ENCODE data around the gene SMARCA1.

SMARCA1 gene

DNA sequence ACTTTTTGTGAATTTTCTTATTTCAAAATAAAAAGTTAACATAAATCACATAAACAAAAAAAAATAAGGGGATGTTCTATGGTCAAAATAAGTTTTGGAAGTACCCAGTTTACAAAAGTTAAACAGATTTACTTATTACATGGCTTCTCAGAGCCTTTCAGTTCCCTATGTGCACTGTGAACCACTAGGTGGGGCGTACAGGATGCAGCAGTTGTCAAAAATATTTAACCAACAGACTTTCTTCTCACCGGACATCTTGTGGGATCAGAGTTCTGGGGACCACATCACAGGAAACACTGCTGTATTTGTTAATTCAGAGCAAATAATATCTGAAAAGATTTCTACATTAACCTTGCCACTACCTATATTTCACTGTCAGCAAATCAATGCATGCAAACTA, 74.1 kb downstream of the SMARCA1 start:
- peak; percentile 1 for DNase-seq (ENCODE audit: low read depth)
- H3K4me3 ChIP-seq (ENCODE audit: low read depth, low read length) = no peak overlapping the region
- TF ChIP-seq, protein P1, sequence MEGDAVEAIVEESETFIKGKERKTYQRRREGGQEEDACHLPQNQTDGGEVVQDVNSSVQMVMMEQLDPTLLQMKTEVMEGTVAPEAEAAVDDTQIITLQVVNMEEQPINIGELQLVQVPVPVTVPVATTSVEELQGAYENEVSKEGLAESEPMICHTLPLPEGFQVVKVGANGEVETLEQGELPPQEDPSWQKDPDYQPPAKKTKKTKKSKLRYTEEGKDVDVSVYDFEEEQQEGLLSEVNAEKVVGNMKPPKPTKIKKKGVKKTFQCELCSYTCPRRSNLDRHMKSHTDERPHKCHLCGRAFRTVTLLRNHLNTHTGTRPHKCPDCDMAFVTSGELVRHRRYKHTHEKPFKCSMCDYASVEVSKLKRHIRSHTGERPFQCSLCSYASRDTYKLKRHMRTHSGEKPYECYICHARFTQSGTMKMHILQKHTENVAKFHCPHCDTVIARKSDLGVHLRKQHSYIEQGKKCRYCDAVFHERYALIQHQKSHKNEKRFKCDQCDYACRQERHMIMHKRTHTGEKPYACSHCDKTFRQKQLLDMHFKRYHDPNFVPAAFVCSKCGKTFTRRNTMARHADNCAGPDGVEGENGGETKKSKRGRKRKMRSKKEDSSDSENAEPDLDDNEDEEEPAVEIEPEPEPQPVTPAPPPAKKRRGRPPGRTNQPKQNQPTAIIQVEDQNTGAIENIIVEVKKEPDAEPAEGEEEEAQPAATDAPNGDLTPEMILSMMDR (IDR thresholded peaks at IDR 0.05; ENCODE audit: low read depth, low read length) = no peak
- TF ChIP-seq, protein P2, sequence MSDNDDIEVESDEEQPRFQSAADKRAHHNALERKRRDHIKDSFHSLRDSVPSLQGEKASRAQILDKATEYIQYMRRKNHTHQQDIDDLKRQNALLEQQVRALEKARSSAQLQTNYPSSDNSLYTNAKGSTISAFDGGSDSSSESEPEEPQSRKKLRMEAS (IDR thresholded peaks at IDR 0.05; ENCODE audit: low read depth, low read length) = no peak
- TF ChIP-seq POLR2A (IDR thresholded peaks at IDR 0.05; ENCODE audit: extremely low read depth, insufficient read length) = no peak
- TF ChIP-seq MYC (IDR thresholded peaks at IDR 0.05; ENCODE audit: low read depth, low read length) = no peak

DNA sequence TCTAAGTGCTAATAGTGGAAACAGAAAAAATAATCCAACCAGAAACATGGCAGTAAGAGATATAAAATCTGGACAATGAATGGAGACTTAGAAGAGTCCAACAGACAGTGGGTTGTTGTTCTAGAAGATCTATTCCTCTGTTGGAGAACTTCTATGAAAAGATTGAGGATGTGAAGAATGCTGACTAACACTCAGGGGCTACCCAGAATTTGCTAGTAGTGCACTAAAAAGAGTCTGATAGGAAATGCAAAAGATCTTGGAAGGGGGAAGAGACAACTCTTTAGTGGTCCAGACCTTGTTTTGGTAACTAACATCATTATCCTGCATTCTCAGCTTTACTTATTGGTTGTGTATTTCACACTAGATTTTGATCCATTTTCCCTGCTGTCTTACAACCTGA, 77.9 kb downstream of the SMARCA1 start:
- H3K4me3 ChIP-seq (ENCODE audit: low read depth, low read length) = no peak overlapping the region
- TF ChIP-seq MYC (IDR thresholded peaks at IDR 0.05; ENCODE audit: low read depth, low read length) = no peak
- TF ChIP-seq, protein P2 (IDR thresholded peaks at IDR 0.05; ENCODE audit: low read depth, low read length) = no peak
- TF ChIP-seq POLR2A (IDR thresholded peaks at IDR 0.05; ENCODE audit: extremely low read depth, insufficient read length) = no peak
- TF ChIP-seq, protein P1 (IDR thresholded peaks at IDR 0.05; ENCODE audit: low read depth, low read length) = no peak
- DNase-seq (ENCODE audit: low read depth) = no peak

DNA sequence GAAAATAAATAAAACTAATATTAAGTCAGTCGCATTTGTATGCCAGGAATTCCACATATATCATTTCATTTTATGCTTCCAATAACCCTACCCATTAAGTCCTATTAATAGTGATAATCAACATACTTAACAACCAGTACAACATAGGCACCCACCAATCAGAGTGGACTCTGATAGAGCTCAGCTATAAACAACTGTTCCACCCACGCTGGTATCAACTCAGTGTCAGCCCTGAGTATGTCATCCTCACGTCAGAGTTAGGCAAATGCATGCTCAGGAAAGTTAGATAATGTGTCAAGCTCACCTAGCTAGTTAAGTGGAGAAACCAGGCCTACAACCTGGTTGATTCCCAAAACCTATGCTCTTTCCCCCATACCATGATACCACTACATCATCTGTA, 89.3 kb downstream of the SMARCA1 start:
- no peak for DNase-seq (ENCODE audit: low read depth)
- TF ChIP-seq, protein P1 (IDR thresholded peaks at IDR 0.05; ENCODE audit: low read depth, low read length) = no peak
- TF ChIP-seq POLR2A (IDR thresholded peaks at IDR 0.05; ENCODE audit: extremely low read depth, insufficient read length) (no peak), MYC (IDR thresholded peaks at IDR 0.05; ENCODE audit: low read depth, low read length) (no peak)
- TF ChIP-seq, protein P2 (IDR thresholded peaks at IDR 0.05; ENCODE audit: low read depth, low read length) = no peak

DNA sequence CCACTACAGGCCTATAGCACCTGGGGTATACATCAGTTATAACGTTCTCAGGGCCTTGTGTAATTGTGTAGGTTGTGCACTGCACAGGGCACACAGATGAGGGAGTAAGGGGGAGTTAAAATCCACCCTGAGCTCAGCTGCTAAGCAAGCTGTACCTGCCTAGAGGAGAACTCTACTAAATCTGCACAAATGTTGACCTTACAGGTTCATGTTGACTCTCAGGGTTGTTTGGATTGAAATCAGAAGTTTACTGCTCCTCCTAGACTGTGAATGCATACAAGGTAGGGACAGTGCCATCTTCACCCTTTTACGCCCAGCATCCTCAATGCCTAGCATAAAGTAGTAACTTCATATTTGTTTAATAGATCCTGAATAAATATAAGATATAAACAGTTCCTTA, 89.8 kb downstream of the SMARCA1 start:
- no peak for DNase-seq (ENCODE audit: low read depth)
- H3K4me3 ChIP-seq (ENCODE audit: low read depth, low read length) = no peak overlapping the region
- TF ChIP-seq MYC (IDR thresholded peaks at IDR 0.05; ENCODE audit: low read depth, low read length) = no peak

More for the DNA sequence above, 89.3 kb downstream of the SMARCA1 start:
- H3K4me3 ChIP-seq (ENCODE audit: low read depth, low read length) = no peak overlapping the region

DNA sequence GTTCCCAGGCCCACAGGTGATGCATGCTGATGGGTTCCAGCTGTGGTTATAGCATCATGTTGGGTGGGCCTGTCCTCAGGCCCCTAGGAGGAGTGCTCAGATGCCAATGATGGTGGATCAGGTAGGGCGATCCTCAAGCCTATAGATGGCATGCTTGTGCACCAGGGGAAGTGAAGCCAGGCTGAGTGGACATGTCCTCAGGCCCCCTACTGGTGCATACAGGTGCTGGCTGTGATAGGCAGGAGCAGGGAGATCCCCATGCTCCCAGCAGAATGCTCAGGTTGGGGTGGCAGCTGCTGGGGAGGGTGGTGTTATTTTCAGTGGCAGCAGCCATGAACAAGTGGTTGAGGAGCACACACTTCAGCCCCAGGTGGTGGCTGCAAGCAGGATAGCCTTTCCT, 96.0 kb downstream of the SMARCA1 start:
- peak; percentile 1 for DNase-seq (ENCODE audit: low read depth)
- no peak overlapping the region for H3K4me3 ChIP-seq (ENCODE audit: low read depth, low read length)
- TF ChIP-seq, protein P2 (IDR thresholded peaks at IDR 0.05; ENCODE audit: low read depth, low read length) = no peak
- TF ChIP-seq, protein P1 (IDR thresholded peaks at IDR 0.05; ENCODE audit: low read depth, low read length) = peak; percentile 9

DNA sequence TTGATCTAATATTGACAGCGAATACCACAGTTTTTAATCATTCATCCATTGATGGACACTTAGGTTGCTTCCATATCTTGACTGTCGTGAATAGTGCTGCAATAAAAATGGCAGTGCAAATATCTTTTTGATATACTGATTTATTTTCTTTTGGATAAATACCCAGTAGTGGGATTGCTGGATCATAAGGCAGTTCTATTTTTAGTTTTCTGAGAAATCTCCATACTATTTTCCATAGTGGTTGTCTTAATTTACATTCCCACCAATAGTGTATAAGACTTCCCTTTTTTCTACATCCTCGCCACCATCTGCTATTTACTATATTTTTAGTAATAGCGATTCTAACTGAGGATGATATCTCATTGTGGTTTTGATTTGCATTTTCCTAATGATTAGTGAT, 100.1 kb downstream of the SMARCA1 start:
- DNase-seq (ENCODE audit: low read depth) = no peak

More for the DNA sequence above, 100.1 kb downstream of the SMARCA1 start:
- TF ChIP-seq, protein P1 (IDR thresholded peaks at IDR 0.05; ENCODE audit: low read depth, low read length) = no peak
- no peak for TF ChIP-seq MYC (IDR thresholded peaks at IDR 0.05; ENCODE audit: low read depth, low read length)
- TF ChIP-seq, protein P2 (IDR thresholded peaks at IDR 0.05; ENCODE audit: low read depth, low read length) = no peak
- no peak for TF ChIP-seq POLR2A (IDR thresholded peaks at IDR 0.05; ENCODE audit: extremely low read depth, insufficient read length)
- no peak overlapping the region for H3K4me3 ChIP-seq (ENCODE audit: low read depth, low read length)

Data from NB4 (cell line).